H1 (cell line): ENCODE results near the gene LPP. TPM values are rescaled to one million over a fixed set of nuclear protein-coding genes. Genes with fewer than 3 reads are reported as not detected.

Experiments used
- CTCF ChIP-seq, 3 experiments: IDR thresholded peaks; 1 replicate in 2 of 3; 2 replicates in 1 of 3; pipeline versions ENCODE4 v1.5.1 to v1.6.1; 2011; ENCODE audit warnings: low read length in 3 of 3, mild to moderate bottlenecking in 3 of 3, inconsistent platforms in 2 of 3, low read depth in 1 of 3, moderate library complexity in 1 of 3; ENCODE audit not compliant: insufficient read depth in 1 of 3; ENCODE audit errors: control extremely low read depth in 1 of 3
- GABPA ChIP-seq: IDR thresholded peaks from 2 replicates; pipeline ENCODE4 v1.6.1; 2011; ENCODE audit warnings: mild to moderate bottlenecking, low read length, moderate library complexity, borderline replicate concordance; ENCODE audit not compliant: insufficient read depth
- HDAC6 ChIP-seq: IDR thresholded peaks from one replicate; pipeline ENCODE4 v1.7.1; 2012; ENCODE audit warnings: low read depth, mild to moderate bottlenecking, inconsistent platforms, low read length, moderate library complexity
- PHF8 ChIP-seq: fragments of 200-600 bp; sonication (generic); conservative IDR thresholded peaks from 2 replicates; pipeline ENCODE4 v1.7.1; 2012; ENCODE audit warnings: low read depth, mild to moderate bottlenecking, inconsistent platforms, low read length, moderate library complexity
- RBBP5 ChIP-seq: IDR thresholded peaks from 2 replicates; pipeline ENCODE4 v1.7.1; 2012; ENCODE audit warnings: low read depth, mild to moderate bottlenecking, inconsistent platforms, low read length, moderate library complexity, borderline replicate concordance
- polyA plus RNA-seq, 7 experiments: library from polyadenylated mRNA; depleted of rRNA in 3 of 7; stranded (reverse) in 5 of 7; unstranded in 2 of 7; fragments of >200 nt in 5 of 7; fragments of 200-250 nt in 2 of 7; gene quantifications; 1 replicate in 5 of 7; 2 replicates in 1 of 7; 4 replicates in 1 of 7; pipeline versions ENCODE4 v1.2.1 to v1.2.3, GENCODE V29; 2011 to 2013; ENCODE audit warnings: missing spikeins in 2 of 7, mixed read lengths in 2 of 7
- total RNA-seq: library from RNA; stranded (reverse); fragmentation: NEBNext Ultra II Directional; extraction: Animal tissue kit (Norgen Biotek cat#: 25700); gene quantifications from 2 replicates; pipeline ENCODE4 v1.2.1, GENCODE V29; 2021

The LPP gene
- total and polyA plus RNA-seq, 2 of the 8 experiments (the other 6 are each of a cell fraction or from before 2014, with no cell fraction given): 10.0 to 53.3 TPM

DNA sequence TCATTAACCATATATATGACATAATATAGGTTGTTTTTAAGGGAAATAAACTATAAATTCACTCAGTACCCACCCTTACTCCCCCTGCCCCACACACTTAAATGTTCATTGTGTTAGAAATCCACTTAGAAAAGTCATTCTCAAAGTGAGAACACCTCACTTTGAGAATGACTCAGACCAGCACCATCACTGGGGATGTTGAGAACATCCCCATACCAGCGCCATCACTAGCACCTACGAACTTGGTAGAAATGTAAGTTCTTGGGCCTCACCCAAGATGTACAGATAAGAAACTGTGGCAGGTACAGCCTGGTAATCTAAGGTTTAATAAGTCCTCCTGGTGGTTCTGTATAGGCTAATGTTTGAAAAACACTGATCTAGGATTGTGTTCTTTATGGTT, 362.6 kb downstream of the LPP start (continued):
- TF ChIP-seq GABPA: no peak
- TF ChIP-seq RBBP5: no peak
- TF ChIP-seq CTCF (IDR thresholded peaks at IDR 0.05; ENCODE audit: control extremely low read depth in 1 of 3, insufficient read depth in 1 of 3, low read depth in 1 of 3, low read length in 3 of 3): no peak
- no peak for TF ChIP-seq HDAC6
- TF ChIP-seq PHF8: no peak
